Tibial nerve (tissue), 4 donors: ENCODE data around the gene TMEM147. TPM values are rescaled to one million over a fixed set of nuclear protein-coding genes. Genes with fewer than 3 reads are reported as not detected.

ENCODE experiments used
- DNase-seq, 2 donors: peaks; one replicate each; pipeline ENCODE4 v3.0.0-alpha.2; 2019; ENCODE audit warnings: low spot score in 2 of 2
- H3K27ac ChIP-seq, 4 donors: fragments of 200-600 bp; sonication (generic) in 3 of 4; one replicate each; pipeline ENCODE4 v1.5.1; 2017 to 2019; ENCODE audit warnings: mild to moderate bottlenecking in 1 of 4
- H3K27me3 ChIP-seq, 2 donors: fragments of 200-600 bp; sonication (generic) in 1 of 2; one replicate each; pipeline versions ENCODE4 v1.5.1 to v1.6.0; 2017 to 2019
- H3K36me3 ChIP-seq, 3 donors: fragments of 200-600 bp; sonication (generic); one replicate each; pipeline ENCODE4 v1.5.1; 2018 to 2019
- H3K4me1 ChIP-seq, 4 donors: fragments of 200-600 bp; sonication (generic) in 3 of 4; one replicate each; pipeline ENCODE4 v1.5.1; 2017 to 2019
- H3K4me3 ChIP-seq, 4 donors: fragments of 200-600 bp; sonication (generic) in 3 of 4; one replicate each; pipeline ENCODE4 v1.5.1; 2017 to 2019; ENCODE audit warnings: mild to moderate bottlenecking in 1 of 4, moderate library complexity in 1 of 4
- H3K9me3 ChIP-seq, 4 donors: fragments of 200-600 bp; sonication (generic) in 3 of 4; one replicate each; pipeline ENCODE4 v1.5.1; 2017 to 2019
- EP300 ChIP-seq, 2 donors: sonication (generic); formaldehyde crosslinking; IDR thresholded peaks; one replicate each; pipeline ENCODE4 v1.6.1; 2017; ENCODE audit warnings: antibody characterized with exemption in 2 of 2, mild to moderate bottlenecking in 1 of 2
- POLR2A ChIP-seq, 2 donors: fragments of 450-650 bp; IDR thresholded peaks; one replicate each; pipeline ENCODE4 v1.6.1; 2017; ENCODE audit warnings: antibody characterized with exemption in 2 of 2, mild to moderate bottlenecking in 2 of 2, moderate library complexity in 2 of 2
- WGBS, 2 donors: methylation state at CpG; one replicate each; pipeline ENCODE4 v1.1.5; 2018; 5-methylcytosine and 5-hydroxymethylcytosine counted together
- total RNA-seq, 4 donors: library from RNA; depleted of rRNA; stranded (reverse); fragments of >200 nt; gene quantifications; one replicate each; pipeline ENCODE4 v1.1.0, GENCODE V29; 2016
- TF ChIP-seq, protein P1 (sequence below), 5 experiments: fragments of 200-600 bp in 3 of 5; fragments of 450-650 bp in 2 of 5; sonication (generic) in 3 of 5; IDR thresholded peaks; one replicate each; pipeline ENCODE4 v1.5.1; 2016 to 2019; ENCODE audit warnings: antibody characterized with exemption in 5 of 5, mild to moderate bottlenecking in 3 of 5, moderate library complexity in 2 of 5

TMEM147 gene
- total RNA-seq, 4 donors from 2014 or later, result 63.8 to 103 (median 68.2) TPM

DNA sequence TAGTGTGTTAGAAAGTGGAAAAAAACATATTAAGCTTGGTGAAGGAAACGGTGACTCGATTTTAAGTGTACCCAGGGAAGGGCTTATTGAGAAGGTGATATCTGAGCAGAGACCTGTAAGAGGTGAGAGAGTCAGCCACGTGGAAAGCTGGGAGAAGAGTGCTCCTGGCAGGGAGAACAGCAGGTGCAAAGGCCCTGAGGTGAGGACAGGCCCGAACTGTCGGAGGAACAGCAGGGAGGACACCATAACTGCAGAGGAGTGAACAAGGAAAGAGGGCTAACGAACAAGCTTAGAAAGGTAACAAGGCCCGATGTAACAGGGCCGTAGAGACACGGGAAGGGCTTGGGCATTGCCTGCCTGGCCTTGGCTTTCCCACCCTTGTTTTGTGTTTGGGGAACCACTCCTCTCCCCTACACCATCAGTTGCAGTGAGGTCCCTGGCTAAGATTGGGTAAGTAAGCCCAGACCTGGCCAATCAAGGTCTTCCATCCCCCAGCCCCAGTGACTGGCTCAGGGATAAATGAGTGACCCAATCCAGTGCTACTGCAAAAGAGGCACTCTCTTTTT lies 10.7 kb downstream of the TMEM147 start:
- no peak for TF ChIP-seq EP300 (IDR thresholded peaks at IDR 0.05)
- TF ChIP-seq, protein P1, sequence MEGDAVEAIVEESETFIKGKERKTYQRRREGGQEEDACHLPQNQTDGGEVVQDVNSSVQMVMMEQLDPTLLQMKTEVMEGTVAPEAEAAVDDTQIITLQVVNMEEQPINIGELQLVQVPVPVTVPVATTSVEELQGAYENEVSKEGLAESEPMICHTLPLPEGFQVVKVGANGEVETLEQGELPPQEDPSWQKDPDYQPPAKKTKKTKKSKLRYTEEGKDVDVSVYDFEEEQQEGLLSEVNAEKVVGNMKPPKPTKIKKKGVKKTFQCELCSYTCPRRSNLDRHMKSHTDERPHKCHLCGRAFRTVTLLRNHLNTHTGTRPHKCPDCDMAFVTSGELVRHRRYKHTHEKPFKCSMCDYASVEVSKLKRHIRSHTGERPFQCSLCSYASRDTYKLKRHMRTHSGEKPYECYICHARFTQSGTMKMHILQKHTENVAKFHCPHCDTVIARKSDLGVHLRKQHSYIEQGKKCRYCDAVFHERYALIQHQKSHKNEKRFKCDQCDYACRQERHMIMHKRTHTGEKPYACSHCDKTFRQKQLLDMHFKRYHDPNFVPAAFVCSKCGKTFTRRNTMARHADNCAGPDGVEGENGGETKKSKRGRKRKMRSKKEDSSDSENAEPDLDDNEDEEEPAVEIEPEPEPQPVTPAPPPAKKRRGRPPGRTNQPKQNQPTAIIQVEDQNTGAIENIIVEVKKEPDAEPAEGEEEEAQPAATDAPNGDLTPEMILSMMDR (IDR thresholded peaks at IDR 0.05), result no peak
- no peak for TF ChIP-seq POLR2A (IDR thresholded peaks at IDR 0.05)
- H3K36me3 ChIP-seq, result peaks cover 0 to 6% (median 0%) of the 10 kb centered on the region in 3 donors
- H3K9me3 ChIP-seq, result no peaks in the 10 kb centered on the region

DNA sequence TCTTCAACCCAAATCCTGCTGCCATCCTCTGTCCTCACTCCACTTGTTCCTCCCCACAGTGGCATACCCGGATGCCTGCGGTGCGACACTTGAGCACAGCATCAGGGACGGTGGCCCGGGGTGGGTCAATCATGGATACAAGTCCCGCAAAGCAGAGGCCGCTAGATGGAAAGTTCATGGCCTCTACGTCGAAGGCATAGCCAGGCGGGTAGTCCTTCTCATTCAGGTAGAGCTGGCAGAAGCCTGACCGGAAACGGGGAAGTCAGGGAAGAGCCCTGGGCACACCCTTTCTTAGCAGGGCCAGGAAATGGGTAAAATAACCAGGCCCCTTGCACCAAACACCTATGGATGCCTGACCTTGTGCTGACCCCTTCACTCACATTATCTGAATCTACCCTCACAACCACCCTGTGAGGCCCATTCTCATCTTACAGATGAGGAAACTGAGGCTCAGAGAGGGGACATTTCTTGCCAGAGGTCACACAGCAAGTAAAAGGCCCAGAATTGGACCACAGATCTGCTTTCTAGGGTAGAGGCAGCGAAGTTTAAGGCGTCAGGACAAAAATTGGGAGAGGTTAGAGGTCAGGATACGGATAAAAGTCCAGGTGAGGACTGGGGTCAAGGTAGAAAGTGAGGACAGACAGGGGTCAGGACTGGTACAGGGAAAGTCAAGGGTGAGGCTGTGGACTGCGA lies 11.6 kb downstream of the TMEM147 start:
- TF ChIP-seq POLR2A (IDR thresholded peaks at IDR 0.05) (no peak), EP300 (IDR thresholded peaks at IDR 0.05) (no peak)
- TF ChIP-seq, protein P1 (IDR thresholded peaks at IDR 0.05), result no peak
- no peaks in the 10 kb centered on the region for H3K36me3 ChIP-seq
- no peak for DNase-seq
- WGBS, 2 donors, result 85 to 87% methylated on average over 16 of the region's 16 CpGs
- H3K27ac ChIP-seq, result no peak overlapping the region
- H3K9me3 ChIP-seq, result no peaks in the 10 kb centered on the region
- H3K4me3 ChIP-seq, result no peak overlapping the region
- H3K27me3 ChIP-seq, result peaks cover 0 to 49% of the 10 kb centered on the region in 2 donors
- peaks cover 0 to 15% (median 2%) of the 10 kb centered on the region in 4 donors for H3K4me1 ChIP-seq

More for the DNA sequence above, 10.7 kb downstream of the TMEM147 start:
- Histone ChIP-seq H3K27ac (no peak overlapping the region), H3K4me1 (peaks cover 0 to 15% (median 2%) of the 10 kb centered on the region in 4 donors), H3K27me3 (peaks cover 0 to 40% of the 10 kb centered on the region in 2 donors), H3K4me3 (no peak overlapping the region)
- 85 to 89% methylated on average over 9 of the region's 9 CpGs for WGBS, 2 donors
- DNase-seq, result no peak

DNA sequence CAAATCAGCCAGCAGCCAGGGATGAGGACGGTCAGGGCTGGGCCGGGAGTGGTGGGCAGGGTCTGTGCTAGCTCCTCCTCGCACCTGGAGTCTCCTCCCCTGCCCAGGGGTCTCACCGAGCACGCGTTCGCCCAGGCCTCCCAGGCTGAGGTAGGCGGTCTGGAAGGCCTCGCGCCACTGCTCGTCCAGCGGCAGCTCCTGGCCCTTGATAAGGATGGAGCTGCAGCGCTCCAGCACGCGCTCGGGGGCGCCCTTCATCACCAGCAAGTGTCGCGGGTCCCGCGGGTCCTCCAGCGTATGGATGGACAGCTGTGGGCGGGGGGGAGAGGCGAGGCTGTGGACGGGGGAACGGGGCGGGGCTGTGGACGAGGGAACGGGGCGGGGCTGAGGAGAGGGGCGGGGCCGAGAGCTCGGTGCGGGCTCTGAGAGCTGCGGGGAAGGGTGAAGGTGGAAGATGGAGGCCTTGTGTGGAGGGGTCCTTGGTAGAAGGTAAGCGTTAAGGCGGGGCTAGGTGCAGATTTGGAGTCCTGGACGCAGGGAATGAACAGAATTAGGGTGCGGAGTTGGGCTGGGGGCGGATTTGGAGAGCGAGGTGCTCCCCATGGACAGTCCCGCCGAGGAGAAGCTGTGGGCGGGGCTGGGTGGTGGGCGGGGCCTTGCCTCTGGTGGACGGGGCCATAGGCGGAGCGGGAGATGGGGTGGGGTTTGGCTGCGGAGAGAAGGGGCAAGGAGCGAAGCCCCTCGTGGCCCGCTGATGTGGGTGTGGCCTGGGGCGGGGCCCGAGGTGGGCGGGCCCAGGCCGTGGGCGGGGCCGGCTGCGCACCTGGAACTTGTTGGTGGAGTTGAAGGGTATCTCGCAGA lies 12.3 kb downstream of the TMEM147 start:
- no peaks in the 10 kb centered on the region for H3K36me3 ChIP-seq
- peaks cover 0 to 15% (median 2%) of the 10 kb centered on the region in 4 donors for H3K4me1 ChIP-seq
- WGBS, 2 donors, result 4 to 5% methylated on average over 52 to 53 of the region's 60 CpGs
- TF ChIP-seq POLR2A (IDR thresholded peaks at IDR 0.05) (no peak), EP300 (IDR thresholded peaks at IDR 0.05) (no peak)
- TF ChIP-seq, protein P1 (IDR thresholded peaks at IDR 0.05), result no peak
- H3K27ac ChIP-seq, result no peak overlapping the region
- H3K4me3 ChIP-seq, result peak overlapping the region in 2 of 4 donors; percentile 26 to 44
- H3K9me3 ChIP-seq, result no peaks in the 10 kb centered on the region
- H3K27me3 ChIP-seq, result peaks cover 0 to 53% of the 10 kb centered on the region in 2 donors
- no peak for DNase-seq

DNA sequence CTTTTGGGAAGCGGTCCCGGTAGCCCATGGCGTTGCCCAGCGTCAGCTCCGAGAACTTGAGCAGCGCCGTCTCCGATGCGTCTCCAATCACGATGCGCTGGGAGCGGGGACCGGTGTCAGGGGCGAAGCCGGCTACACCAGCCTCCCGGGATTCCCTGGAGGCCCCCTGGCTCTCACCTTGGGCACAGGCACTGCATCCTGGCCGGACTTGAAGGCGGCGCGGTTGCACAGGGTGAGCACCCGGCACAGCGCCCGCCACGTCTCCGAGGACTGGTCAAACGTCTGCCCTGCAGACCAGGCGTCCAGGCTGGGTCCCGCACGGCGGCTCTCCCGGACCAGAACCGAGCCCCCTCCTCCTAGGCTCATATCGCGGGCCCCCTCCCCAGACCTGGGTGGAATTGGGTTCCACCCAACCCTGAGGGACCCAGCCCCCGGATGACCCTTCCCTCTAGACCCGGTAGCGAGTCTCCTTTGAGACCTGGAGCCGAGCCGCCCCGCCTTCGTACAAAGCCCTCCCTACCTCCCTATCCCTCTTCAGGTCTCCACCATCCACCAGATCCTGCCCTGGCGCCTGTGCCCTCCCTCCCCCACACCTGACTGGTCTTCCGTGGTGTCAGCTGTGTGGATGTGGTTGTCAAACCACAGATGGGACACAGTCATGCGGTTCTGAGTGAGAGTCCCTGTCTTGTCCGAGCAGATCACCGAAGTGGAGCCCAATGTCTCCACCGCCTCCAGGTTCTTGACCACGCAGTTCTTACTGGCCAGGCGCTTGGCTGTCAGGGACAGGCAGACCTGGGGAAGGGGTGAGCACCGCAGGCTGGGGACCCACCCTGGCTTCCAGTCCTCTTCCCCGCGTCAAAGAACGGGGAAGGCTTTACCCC lies 13.2 kb downstream of the TMEM147 start:
- TF ChIP-seq POLR2A (IDR thresholded peaks at IDR 0.05), result no peak
- no peak for TF ChIP-seq EP300 (IDR thresholded peaks at IDR 0.05)
- TF ChIP-seq, protein P1 (IDR thresholded peaks at IDR 0.05), result no peak
- Histone ChIP-seq H3K4me3 (peak overlapping the region in 1 of 4 donors; percentile 44), H3K27me3 (peaks cover 0 to 60% of the 10 kb centered on the region in 2 donors), H3K9me3 (no peaks in the 10 kb centered on the region), H3K36me3 (no peaks in the 10 kb centered on the region), H3K27ac (no peak overlapping the region), H3K4me1 (peaks cover 0 to 15% (median 2%) of the 10 kb centered on the region in 4 donors)
- 49 to 50% methylated on average over 33 to 34 of the region's 53 CpGs for WGBS, 2 donors
- no peak for DNase-seq
